ENCODE data around the gene GLUD2. TPM values are rescaled to one million over a fixed set of nuclear protein-coding genes. Genes with fewer than 3 reads are reported as not detected.

Gene GLUD2
- total and polyA plus RNA-seq, 2 of the 8 experiments (the other 6 are each of a cell fraction or from before 2014, with no cell fraction given), result 0.14 to 0.26 TPM

- peaks cover 0 to under 1% of the 10 kb centered on the region in 2 experiments; a peak in 1 of 4 replicates for H3K9me3 ChIP-seq (ENCODE audit: insufficient read depth in 2 of 2, low read depth in 1 of 2, low read length in 1 of 2)
- DNase-seq (ENCODE audit: low read depth in 1 of 2, low spot score in 2 of 2) (no peak), FAIRE-seq (no peak)
- H3K56ac ChIP-seq (replicated peaks; ENCODE audit: insufficient read length, low read depth, low read length), result no peak overlapping the region
- H2BK5ac ChIP-seq (ENCODE audit: low read depth, low read length), result no peak overlapping the region
- ChIA-PET CTCF (ENCODE audit: partially characterized antibody) (no interaction called here), POLR2A (ENCODE audit: partially characterized antibody) (no interaction called here)
- no peak overlapping the region for H2AK5ac ChIP-seq (ENCODE audit: low read depth, low read length)
- H2BK15ac ChIP-seq (ENCODE audit: low read length), result no peak overlapping the region
- no peak overlapping the region for H4K5ac ChIP-seq (ENCODE audit: insufficient read length, low read depth, low read length)
- H3K4me3 ChIP-seq (ENCODE audit: extremely low read depth in 1 of 4, insufficient read depth in 2 of 4, low read depth in 3 of 4, low read length in 4 of 4), result no peak overlapping the region
- H3K23ac ChIP-seq (ENCODE audit: insufficient read length), result no peak overlapping the region
- H3K14ac ChIP-seq (ENCODE audit: insufficient read length), result no peak overlapping the region
- no peak overlapping the region for H3K9ac ChIP-seq (replicated peaks in 1 of 4; ENCODE audit: extremely low read depth in 1 of 4, low read depth in 3 of 4, low read length in 3 of 4)
- H4K20me1 ChIP-seq (replicated peaks in 1 of 2; ENCODE audit: control insufficient read depth in 1 of 2, insufficient read depth in 2 of 2, low read length in 2 of 2), result no peaks in the 10 kb centered on the region
- no peak overlapping the region for H2BK12ac ChIP-seq (ENCODE audit: low read depth, low read length)
- no peaks in the 10 kb centered on the region for H3K4me1 ChIP-seq (replicated peaks in 1 of 4; ENCODE audit: control insufficient read depth in 3 of 4, insufficient read depth in 4 of 4, low read length in 3 of 4)
- H3K36me3 ChIP-seq (ENCODE audit: control insufficient read depth in 2 of 4, insufficient read depth in 4 of 4, low read length in 3 of 4), result no peaks in the 10 kb centered on the region
- H3K27me3 ChIP-seq (replicated peaks in 1 of 4; ENCODE audit: control insufficient read depth in 3 of 4, extremely low read depth in 1 of 4, insufficient read depth in 3 of 4, low read length in 3 of 4), result no peaks in the 10 kb centered on the region
- H2AFZ ChIP-seq (ENCODE audit: low read length), result no peak overlapping the region
- no peak overlapping the region for H2BK120ac ChIP-seq (replicated peaks; ENCODE audit: low read depth, low read length)
- no peaks in the 10 kb centered on the region for H3K23me2 ChIP-seq (ENCODE audit: low read depth, low read length)
- H4K8ac ChIP-seq (ENCODE audit: extremely low read depth, insufficient read depth, low read length), result no peak overlapping the region
- H3K18ac ChIP-seq (ENCODE audit: extremely low read depth, low read length), result no peak overlapping the region
- H4K91ac ChIP-seq (replicated peaks; ENCODE audit: insufficient read length, low read length), result no peak overlapping the region
- H3K4me2 ChIP-seq (ENCODE audit: insufficient read depth in 1 of 2, low read depth in 2 of 2, low read length in 2 of 2), result no peak overlapping the region
- H2BK20ac ChIP-seq (ENCODE audit: low read length), result no peak overlapping the region
- H3K27ac ChIP-seq (ENCODE audit: low read depth, low read length), result no peak overlapping the region
- no peaks in the 10 kb centered on the region for H3K79me1 ChIP-seq (ENCODE audit: low read depth, low read length)
- H3K4ac ChIP-seq (replicated peaks; ENCODE audit: insufficient read length, low read depth, low read length), result no peak overlapping the region
- no peaks in the 10 kb centered on the region for H3K79me2 ChIP-seq (ENCODE audit: control insufficient read depth in 1 of 2, insufficient read depth in 2 of 2, low read length in 2 of 2)
- WGBS, 2 experiments (ENCODE audit: extremely low coverage in 1 of 2, insufficient coverage in 1 of 2, insufficient read length in 1 of 2, insufficient replicate concordance in 2 of 2, low coverage in 1 of 2, low lambda C conversion rate in 2 of 2, missing lambda C conversion rate in 1 of 2), result 73% methylated on average over 4 of the region's 4 CpGs; no CpG with 5 or more reads in 1 of the 2 experiments
- no peak for TF ChIP-seq JUND (IDR thresholded peaks at IDR 0.05; ENCODE audit: low read length)
- TF ChIP-seq HDAC2 (IDR thresholded peaks at IDR 0.05; ENCODE audit: borderline replicate concordance in 1 of 2, low read depth in 2 of 2, low read length in 2 of 2), result no peak
Measured at GRCh38 chrX:121000589-121000988, 46.8 kb upstream of the GLUD2 start.

Data from H1 (cell line).